Fibroblast of lung (primary cell): ENCODE data around the gene NHERF2. TPM values are rescaled to one million over a fixed set of nuclear protein-coding genes. Genes with fewer than 3 reads are reported as not detected.

Experiments
- DNase-seq, 2 donors: peaks; one replicate each; pipeline versions ENCODE4 v3.0.0 to v3.0.0-alpha.2; 2010; ENCODE audit warnings: low read depth in 2 of 2
- H2AFZ ChIP-seq: 2 replicates; pipeline ENCODE4 v1.5.1; 2012; ENCODE audit warnings: low read length, control low read depth, inconsistent platforms
- H3K27ac ChIP-seq: 2 replicates; pipeline ENCODE4 v1.5.1; 2011; ENCODE audit warnings: low read length, control low read depth; ENCODE audit not compliant: insufficient read depth
- H3K27me3 ChIP-seq: 2 replicates; pipeline ENCODE4 v1.5.1; 2011; ENCODE audit warnings: mild to moderate bottlenecking, low read length; ENCODE audit not compliant: control insufficient read depth, insufficient read depth
- H3K36me3 ChIP-seq: 2 replicates; pipeline ENCODE4 v1.5.1; 2011; ENCODE audit warnings: low read length; ENCODE audit not compliant: control insufficient read depth, insufficient read depth
- H3K4me1 ChIP-seq: 2 replicates; pipeline ENCODE4 v1.5.1; 2011; ENCODE audit warnings: low read length; ENCODE audit not compliant: control insufficient read depth, insufficient read depth; ENCODE audit errors: extremely low read depth
- H3K4me2 ChIP-seq: 2 replicates; pipeline ENCODE4 v1.5.1; 2011; ENCODE audit warnings: low read length, control low read depth; ENCODE audit not compliant: insufficient read depth; ENCODE audit errors: extremely low read depth
- H3K4me3 ChIP-seq, 4 experiments: fragments of 200-600 bp in 1 of 4; sonication (generic) in 1 of 4; replicated peaks in 1 of 4; 2 replicates each; pipeline ENCODE4 v1.5.1; 2011 to 2016; ENCODE audit warnings: low read length in 4 of 4, low read depth in 3 of 4, mild to moderate bottlenecking in 3 of 4, control low read depth in 2 of 4, inconsistent platforms in 1 of 4, mixed read lengths in 1 of 4; ENCODE audit not compliant: insufficient read depth in 1 of 4; ENCODE audit errors: control extremely low read depth in 1 of 4
- H3K79me2 ChIP-seq: 2 replicates; pipeline ENCODE4 v1.5.1; 2012; ENCODE audit warnings: mild to moderate bottlenecking, low read length, inconsistent platforms; ENCODE audit not compliant: control insufficient read depth, insufficient read depth
- H3K9ac ChIP-seq: 2 replicates; pipeline ENCODE4 v1.5.1; 2011; ENCODE audit warnings: mild to moderate bottlenecking, low read length, control low read depth; ENCODE audit not compliant: insufficient read depth
- H3K9me3 ChIP-seq: 2 replicates; pipeline ENCODE4 v1.5.1; 2012; ENCODE audit warnings: low read depth, low read length; ENCODE audit not compliant: control insufficient read depth, insufficient read depth
- H4K20me1 ChIP-seq: 2 replicates; pipeline ENCODE4 v1.5.1; 2011; ENCODE audit warnings: low read length; ENCODE audit not compliant: control insufficient read depth, insufficient read depth; ENCODE audit errors: extremely low read depth
- EZH2 ChIP-seq: IDR thresholded peaks from 2 replicates; pipeline ENCODE4 v1.5.1; 2012; ENCODE audit warnings: low read length, control low read depth, mild to moderate bottlenecking; ENCODE audit errors: missing control alignments
- polyA plus RNA-seq, 2 donors: library from polyadenylated mRNA; depleted of rRNA in 1 of 2; stranded (reverse) in 1 of 2; unstranded in 1 of 2; fragments of >200 nt; gene quantifications; 2 replicates each; pipeline ENCODE4 v1.2.1, GENCODE V29; 2011 to 2012; ENCODE audit warnings: missing spikeins in 1 of 2
- total RNA-seq: library from RNA; depleted of rRNA; stranded (reverse); fragments of >200 nt; gene quantifications from 2 replicates; pipeline ENCODE4 v1.2.1, GENCODE V29; 2014
- TF ChIP-seq, protein P1 (sequence below), 2 donors: IDR thresholded peaks in 1 of 2; conservative IDR thresholded peaks in 1 of 2; 1 replicate in 1 of 2; 2 replicates in 1 of 2; pipeline ENCODE4 v1.5.1; 2011 to 2012; ENCODE audit warnings: low read length in 2 of 2, control low read depth in 1 of 2, inconsistent platforms in 1 of 2, low read depth in 1 of 2, mild to moderate bottlenecking in 1 of 2

Gene NHERF2
- total and polyA plus RNA-seq, 2 donors (not counting 1 experiment from before 2014, with no cell fraction given), result 21.5 to 38.0 TPM

GRCh38 chr16:2028146-2028545 is 1.4 kb downstream of the NHERF2 start:
- Histone ChIP-seq H3K9ac (no peak overlapping the region), H3K4me2 (peak overlapping the region; percentile 99)

GRCh38 chr16:2028620-2029220 is 2.0 kb downstream of the NHERF2 start:
- no peaks in the 10 kb centered on the region for H4K20me1 ChIP-seq
- peaks cover 29% of the 10 kb centered on the region for H3K4me1 ChIP-seq
- no peaks in the 10 kb centered on the region for H3K9me3 ChIP-seq
- H3K27ac ChIP-seq, result no peak overlapping the region
- H3K4me3 ChIP-seq, result peak overlapping the region in 1 of 4 experiments; percentile 4
- H3K27me3 ChIP-seq, result no peaks in the 10 kb centered on the region
- H3K4me2 ChIP-seq, result no peak overlapping the region
- no peak for TF ChIP-seq EZH2
- H3K9ac ChIP-seq, result no peak overlapping the region
- no peak for DNase-seq
- H3K36me3 ChIP-seq, result peaks cover 2% of the 10 kb centered on the region
- peaks cover 5% of the 10 kb centered on the region for H3K79me2 ChIP-seq
- H2AFZ ChIP-seq, result no peak overlapping the region

More at GRCh38 chr16:2028146-2028545, 1.4 kb downstream of the NHERF2 start:
- Histone ChIP-seq H3K9me3 (no peaks in the 10 kb centered on the region), H2AFZ (no peak overlapping the region), H3K36me3 (peaks cover 2% of the 10 kb centered on the region), H3K27me3 (no peaks in the 10 kb centered on the region), H3K79me2 (peaks cover 4% of the 10 kb centered on the region), H3K4me3 (peak overlapping the region in 3 of 4 experiments; percentile 56 to 71 (median 63)), H3K4me1 (peaks cover 28% of the 10 kb centered on the region), H3K27ac (no peak overlapping the region), H4K20me1 (no peaks in the 10 kb centered on the region)
- DNase-seq, result no peak
- no peak for TF ChIP-seq EZH2
- TF ChIP-seq, protein P1, sequence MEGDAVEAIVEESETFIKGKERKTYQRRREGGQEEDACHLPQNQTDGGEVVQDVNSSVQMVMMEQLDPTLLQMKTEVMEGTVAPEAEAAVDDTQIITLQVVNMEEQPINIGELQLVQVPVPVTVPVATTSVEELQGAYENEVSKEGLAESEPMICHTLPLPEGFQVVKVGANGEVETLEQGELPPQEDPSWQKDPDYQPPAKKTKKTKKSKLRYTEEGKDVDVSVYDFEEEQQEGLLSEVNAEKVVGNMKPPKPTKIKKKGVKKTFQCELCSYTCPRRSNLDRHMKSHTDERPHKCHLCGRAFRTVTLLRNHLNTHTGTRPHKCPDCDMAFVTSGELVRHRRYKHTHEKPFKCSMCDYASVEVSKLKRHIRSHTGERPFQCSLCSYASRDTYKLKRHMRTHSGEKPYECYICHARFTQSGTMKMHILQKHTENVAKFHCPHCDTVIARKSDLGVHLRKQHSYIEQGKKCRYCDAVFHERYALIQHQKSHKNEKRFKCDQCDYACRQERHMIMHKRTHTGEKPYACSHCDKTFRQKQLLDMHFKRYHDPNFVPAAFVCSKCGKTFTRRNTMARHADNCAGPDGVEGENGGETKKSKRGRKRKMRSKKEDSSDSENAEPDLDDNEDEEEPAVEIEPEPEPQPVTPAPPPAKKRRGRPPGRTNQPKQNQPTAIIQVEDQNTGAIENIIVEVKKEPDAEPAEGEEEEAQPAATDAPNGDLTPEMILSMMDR (conservative IDR thresholded peaks at IDR 0.05 in 1 of 2, IDR thresholded peaks at IDR 0.05 in 1 of 2; ENCODE audit: low read depth in 1 of 2, low read length in 2 of 2), result no peak

DNA sequence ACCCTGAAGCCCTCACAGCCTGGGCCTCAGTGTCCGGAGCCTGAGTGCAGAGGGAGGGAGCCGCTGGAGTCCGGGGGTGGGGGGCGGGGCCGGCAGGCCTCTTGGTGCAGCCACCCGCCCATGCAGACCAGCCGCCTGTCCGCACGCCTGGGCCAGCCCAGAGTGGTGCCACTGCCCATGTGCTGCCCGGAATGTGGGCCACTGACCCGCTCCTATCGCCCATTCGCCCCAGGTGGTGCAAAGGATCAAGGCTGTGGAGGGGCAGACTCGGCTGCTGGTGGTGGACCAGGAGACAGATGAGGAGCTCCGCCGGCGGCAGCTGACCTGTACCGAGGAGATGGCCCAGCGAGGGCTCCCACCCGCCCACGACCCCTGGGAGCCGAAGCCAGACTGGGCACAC is 2.6 kb downstream of the NHERF2 start:
- Histone ChIP-seq H3K9me3 (no peaks in the 10 kb centered on the region), H3K27ac (no peak overlapping the region), H3K4me1 (peaks cover 27% of the 10 kb centered on the region), H4K20me1 (no peaks in the 10 kb centered on the region), H3K4me3 (no peak overlapping the region), H2AFZ (no peak overlapping the region), H3K27me3 (no peaks in the 10 kb centered on the region), H3K79me2 (peaks cover 9% of the 10 kb centered on the region), H3K36me3 (peaks cover 2% of the 10 kb centered on the region), H3K9ac (no peak overlapping the region), H3K4me2 (no peak overlapping the region)
- TF ChIP-seq EZH2, result no peak
- TF ChIP-seq, protein P1 (conservative IDR thresholded peaks at IDR 0.05 in 1 of 2, IDR thresholded peaks at IDR 0.05 in 1 of 2; ENCODE audit: low read depth in 1 of 2, low read length in 2 of 2), result no peak
- no peak for DNase-seq
